GM18519 (cell line): ENCODE data around the gene CELA2B.
"Not testable (repeated sequence)": the region's sequence is repeated elsewhere in the genome, so short reads cannot be mapped to it uniquely, and the experiment has no call there.

Source experiments
- ATAC-seq: cut with Tn5 transposase; IDR thresholded peaks from one replicate; pipeline ENCODE4 v1.9.1; 2021; ENCODE audit warnings: mild to moderate bottlenecking, moderate library complexity; ENCODE audit not compliant: unreplicated experiment, low FRiP score

The CELA2B gene

GRCh38 chr1:15444468-15445389, 31.2 kb upstream of the CELA2B start:
- no peak for ATAC-seq

GRCh38 chr1:15445390-15446122, 30.3 kb upstream of the CELA2B start:
- no peak for ATAC-seq

GRCh38 chr1:15446212-15446611, 29.7 kb upstream of the CELA2B start:
- ATAC-seq: no peak

- ATAC-seq: no peak
Observed at GRCh38 chr1:15448877-15449462, 26.9 kb upstream of the CELA2B start.

GRCh38 chr1:15449567-15449966, 26.3 kb upstream of the CELA2B start:
- no peak for ATAC-seq

GRCh38 chr1:15451014-15451722, 24.7 kb upstream of the CELA2B start:
- ATAC-seq: no peak

- no peak for ATAC-seq
Observed at GRCh38 chr1:15452216-15452615, 23.7 kb upstream of the CELA2B start.

- no peak for ATAC-seq
Observed at GRCh38 chr1:15452866-15453571, 22.9 kb upstream of the CELA2B start.

GRCh38 chr1:15453734-15454133, 22.2 kb upstream of the CELA2B start:
- ATAC-seq: no peak

- ATAC-seq: no peak
Observed at GRCh38 chr1:15454256-15454655, 21.6 kb upstream of the CELA2B start.

- ATAC-seq: no peak
Observed at GRCh38 chr1:15455522-15455921, 20.4 kb upstream of the CELA2B start.

GRCh38 chr1:15456313-15456954, 19.5 kb upstream of the CELA2B start, which contains the start of gene CELA2A:
CELA2A (plus strand) TSS chr1:15456732; CDS start chr1:15456754, 22 bp downstream.
- no peak for ATAC-seq

- no peak for ATAC-seq
Observed at GRCh38 chr1:15457585-15457984, 18.3 kb upstream of the CELA2B start.

- ATAC-seq: not testable (repeated sequence)
Observed at GRCh38 chr1:15458388-15458787, 17.5 kb upstream of the CELA2B start.

GRCh38 chr1:15459771-15460707, 15.9 kb upstream of the CELA2B start:
- no peak for ATAC-seq

- no peak for ATAC-seq
Observed at GRCh38 chr1:15460708-15461095, 15.2 kb upstream of the CELA2B start.

- not testable (repeated sequence) for ATAC-seq
Observed at GRCh38 chr1:15463064-15463800, 12.7 kb upstream of the CELA2B start.

GRCh38 chr1:15463926-15464322, 12.0 kb upstream of the CELA2B start:
- not testable (repeated sequence) for ATAC-seq
